ENCODE measurements around the gene USP43. TPM values are rescaled to one million over a fixed set of nuclear protein-coding genes. Genes with fewer than 3 reads are reported as not detected.

USP43 gene
- total and polyA plus RNA-seq, 4 donors: 2.9 to 9.8 (median 4.3) TPM

DNA sequence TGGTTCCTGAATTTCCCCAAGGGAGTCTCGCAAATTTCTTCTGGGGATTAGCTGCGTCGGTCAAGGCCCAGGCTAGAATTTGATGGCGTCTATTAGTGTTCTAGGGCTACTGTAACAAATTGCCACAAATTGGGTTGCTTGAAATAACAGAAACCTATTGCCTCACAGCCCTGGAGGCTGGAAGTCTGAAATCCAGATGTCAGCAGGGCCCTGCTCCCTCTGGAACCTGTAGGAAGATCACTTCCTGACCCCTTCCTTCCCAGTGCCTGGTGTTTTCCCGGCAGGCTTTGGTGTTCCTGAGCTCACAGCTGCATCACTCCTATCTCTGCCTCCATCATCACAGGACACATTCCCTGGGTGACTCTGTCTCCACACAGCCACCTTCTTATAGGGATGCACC is 121.7 kb downstream of the USP43 start:
- no peak for DNase-seq
- peaks cover 0 to 11% (median 2%) of the 10 kb centered on the region in 3 donors for H3K27me3 ChIP-seq (ENCODE audit: control insufficient read depth in 3 of 3, insufficient read depth in 3 of 3, low read length in 2 of 3)

DNA sequence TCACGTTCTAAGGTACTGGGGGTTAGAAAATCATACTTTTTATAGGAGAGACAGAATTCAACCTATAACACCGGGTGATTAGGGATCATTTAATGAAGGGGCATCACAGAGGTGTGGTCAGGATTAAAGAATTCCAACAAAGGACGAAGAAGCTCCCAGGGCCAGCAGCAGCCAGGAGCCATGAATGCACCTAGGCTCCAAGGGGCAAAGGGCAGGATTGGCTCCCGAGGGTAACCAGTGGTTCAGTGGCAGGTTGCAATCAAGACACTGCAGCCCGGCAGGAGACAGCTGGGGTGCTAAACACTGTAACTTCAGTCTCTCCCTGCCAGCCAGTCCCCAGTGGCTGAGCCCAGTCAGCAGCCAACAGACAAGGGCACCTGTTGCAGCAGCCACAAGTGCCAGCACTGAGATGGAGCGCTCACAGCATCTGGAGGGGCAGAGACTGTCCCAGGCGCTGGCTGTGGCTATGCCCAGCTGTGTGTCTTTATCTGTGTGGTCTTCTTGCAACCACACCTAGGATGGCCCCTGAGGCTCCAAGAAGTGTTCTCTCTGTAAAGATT is 122.2 kb downstream of the USP43 start:
- no peak overlapping the region for H3K9ac ChIP-seq (ENCODE audit: insufficient read depth in 1 of 2, low read length in 2 of 2)
- peaks cover 0 to 11% (median 2%) of the 10 kb centered on the region in 3 donors for H3K27me3 ChIP-seq (ENCODE audit: control insufficient read depth in 3 of 3, insufficient read depth in 3 of 3, low read length in 2 of 3)
- 83 to 86% methylated on average over 7 of the region's 7 CpGs for WGBS, 2 donors
- H3K4me1 ChIP-seq (ENCODE audit: control insufficient read depth in 5 of 5, insufficient read depth in 5 of 5, low read length in 5 of 5): no peaks in the 10 kb centered on the region
- no peak overlapping the region for H3K27ac ChIP-seq (ENCODE audit: low read depth in 1 of 2, low read length in 1 of 2)
- TF ChIP-seq, protein P1, sequence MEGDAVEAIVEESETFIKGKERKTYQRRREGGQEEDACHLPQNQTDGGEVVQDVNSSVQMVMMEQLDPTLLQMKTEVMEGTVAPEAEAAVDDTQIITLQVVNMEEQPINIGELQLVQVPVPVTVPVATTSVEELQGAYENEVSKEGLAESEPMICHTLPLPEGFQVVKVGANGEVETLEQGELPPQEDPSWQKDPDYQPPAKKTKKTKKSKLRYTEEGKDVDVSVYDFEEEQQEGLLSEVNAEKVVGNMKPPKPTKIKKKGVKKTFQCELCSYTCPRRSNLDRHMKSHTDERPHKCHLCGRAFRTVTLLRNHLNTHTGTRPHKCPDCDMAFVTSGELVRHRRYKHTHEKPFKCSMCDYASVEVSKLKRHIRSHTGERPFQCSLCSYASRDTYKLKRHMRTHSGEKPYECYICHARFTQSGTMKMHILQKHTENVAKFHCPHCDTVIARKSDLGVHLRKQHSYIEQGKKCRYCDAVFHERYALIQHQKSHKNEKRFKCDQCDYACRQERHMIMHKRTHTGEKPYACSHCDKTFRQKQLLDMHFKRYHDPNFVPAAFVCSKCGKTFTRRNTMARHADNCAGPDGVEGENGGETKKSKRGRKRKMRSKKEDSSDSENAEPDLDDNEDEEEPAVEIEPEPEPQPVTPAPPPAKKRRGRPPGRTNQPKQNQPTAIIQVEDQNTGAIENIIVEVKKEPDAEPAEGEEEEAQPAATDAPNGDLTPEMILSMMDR (IDR thresholded peaks at IDR 0.05; ENCODE audit: control extremely low read depth, extremely low read depth): no peak
- no peak for DNase-seq
- H3K36me3 ChIP-seq (ENCODE audit: control insufficient read depth in 4 of 4, insufficient read depth in 4 of 4, low read length in 4 of 4): no peaks in the 10 kb centered on the region
- no peak for ATAC-seq (ENCODE audit: insufficient read depth, low FRiP score)
- no peaks in the 10 kb centered on the region for H3K9me3 ChIP-seq (ENCODE audit: control insufficient read depth in 4 of 4, insufficient read depth in 3 of 4, low read length in 3 of 4)
- no peak overlapping the region for H3K4me3 ChIP-seq

More for the DNA sequence above, 121.7 kb downstream of the USP43 start:
- no peak overlapping the region for H3K4me3 ChIP-seq
- no peaks in the 10 kb centered on the region for H3K9me3 ChIP-seq (ENCODE audit: control insufficient read depth in 4 of 4, insufficient read depth in 3 of 4, low read length in 3 of 4)
- H3K36me3 ChIP-seq (ENCODE audit: control insufficient read depth in 4 of 4, insufficient read depth in 4 of 4, low read length in 4 of 4): no peaks in the 10 kb centered on the region
- H3K9ac ChIP-seq (ENCODE audit: insufficient read depth in 1 of 2, low read length in 2 of 2): no peak overlapping the region
- H3K4me1 ChIP-seq (ENCODE audit: control insufficient read depth in 5 of 5, insufficient read depth in 5 of 5, low read length in 5 of 5): no peaks in the 10 kb centered on the region
- 68 to 70% methylated on average over 5 of the region's 5 CpGs for WGBS, 2 donors
- H3K27ac ChIP-seq (ENCODE audit: low read depth in 1 of 2, low read length in 1 of 2): no peak overlapping the region
- no peak for ATAC-seq (ENCODE audit: insufficient read depth, low FRiP score)
- TF ChIP-seq, protein P1 (IDR thresholded peaks at IDR 0.05; ENCODE audit: control extremely low read depth, extremely low read depth): no peak

DNA sequence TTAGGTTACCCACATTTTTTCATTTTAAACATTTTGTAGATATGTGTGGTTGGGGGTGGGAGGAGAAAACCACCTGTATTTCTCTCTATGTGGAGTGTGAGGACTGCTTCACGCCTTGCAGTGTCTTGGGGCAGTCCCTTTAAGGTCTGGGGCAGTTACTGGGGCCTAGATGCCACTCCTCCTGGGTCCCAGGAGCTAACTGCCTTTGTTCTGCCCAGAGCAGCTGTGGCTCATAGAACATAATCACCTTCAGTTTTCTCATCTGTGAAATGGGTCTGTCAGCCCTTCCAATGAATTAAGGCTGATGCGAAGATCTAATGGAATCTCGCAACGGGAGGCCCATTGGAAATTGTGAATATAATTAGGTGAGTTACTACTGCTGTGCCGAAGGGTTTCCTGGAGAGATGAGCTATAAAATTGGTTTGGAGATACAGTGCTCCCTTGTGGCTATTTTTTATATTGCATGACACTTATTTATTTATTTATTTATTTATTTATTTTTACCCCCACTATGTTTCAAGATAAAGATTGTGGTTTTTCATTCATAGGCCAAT is 123.1 kb downstream of the USP43 start:
- peaks cover 0 to 10% (median 2%) of the 10 kb centered on the region in 3 donors for H3K27me3 ChIP-seq (ENCODE audit: control insufficient read depth in 3 of 3, insufficient read depth in 3 of 3, low read length in 2 of 3)

More for the DNA sequence above, 123.1 kb downstream of the USP43 start:
- H3K4me3 ChIP-seq: no peak overlapping the region
- H3K4me1 ChIP-seq (ENCODE audit: control insufficient read depth in 5 of 5, insufficient read depth in 5 of 5, low read length in 5 of 5): no peaks in the 10 kb centered on the region
- no peak overlapping the region for H3K9ac ChIP-seq (ENCODE audit: insufficient read depth in 1 of 2, low read length in 2 of 2)
- DNase-seq (peak in 2 of 3 donors; percentile 29 to 49), ATAC-seq (ENCODE audit: insufficient read depth, low FRiP score) (no peak)
- WGBS, 2 donors: 36 to 41% methylated on average over 5 of the region's 5 CpGs
- H3K27ac ChIP-seq (ENCODE audit: low read depth in 1 of 2, low read length in 1 of 2): no peak overlapping the region
- no peaks in the 10 kb centered on the region for H3K36me3 ChIP-seq (ENCODE audit: control insufficient read depth in 4 of 4, insufficient read depth in 4 of 4, low read length in 4 of 4)
- H3K9me3 ChIP-seq (ENCODE audit: control insufficient read depth in 4 of 4, insufficient read depth in 3 of 4, low read length in 3 of 4): no peaks in the 10 kb centered on the region
- TF ChIP-seq, protein P1 (IDR thresholded peaks at IDR 0.05; ENCODE audit: control extremely low read depth, extremely low read depth): no peak

All from lung (tissue), 12 donors.